Right lobe of liver (tissue), 6 donors: ENCODE results near the gene DLL1. TPM values are rescaled to one million over a fixed set of nuclear protein-coding genes. Genes with fewer than 3 reads are reported as not detected.
A peak's percentile ranks its signal among the peaks of the same experiment; 100 is the strongest.

ENCODE experiments used
- ATAC-seq, 4 donors: fragments of 200-7000 bp; cut with Tn5 transposase; one replicate each; pipeline ENCODE4 v1.9.1; 2020; ENCODE audit warnings: mild to moderate bottlenecking in 4 of 4, moderate library complexity in 4 of 4
- DNase-seq, 3 donors: peaks; one replicate each; pipeline ENCODE4 v3.0.0-alpha.2; 2020
- H3K27ac ChIP-seq, 3 donors: fragments of 200-600 bp; one replicate each; pipeline ENCODE4 v1.8.0; 2022
- H3K27me3 ChIP-seq, 2 donors: fragments of 200-600 bp; one replicate each; pipeline ENCODE4 v1.8.0; 2022
- H3K36me3 ChIP-seq, 4 donors: fragments of 200-600 bp; sonication (generic) in 1 of 4; one replicate each; pipeline versions ENCODE4 v1.5.1 to v1.8.0; 2017 to 2022; ENCODE audit warnings: control low read depth in 1 of 4
- H3K4me1 ChIP-seq, 4 donors: fragments of 200-600 bp; sonication (generic) in 1 of 4; one replicate each; pipeline versions ENCODE4 v1.5.1 to v1.8.0; 2017 to 2022; ENCODE audit warnings: control low read depth in 1 of 4
- H3K4me3 ChIP-seq, 3 donors: fragments of 200-600 bp; one replicate each; pipeline ENCODE4 v1.8.0; 2022
- H3K9me3 ChIP-seq, 4 donors: fragments of 200-600 bp; sonication (generic) in 1 of 4; one replicate each; pipeline versions ENCODE4 v1.5.1 to v1.8.0; 2017 to 2022; ENCODE audit warnings: control low read depth in 1 of 4
- CTCF ChIP-seq, 4 donors: fragments of 200-600 bp in 3 of 4; fragments of 450-650 bp in 1 of 4; IDR thresholded peaks; one replicate each; pipeline versions ENCODE4 v1.5.1 to v1.8.0; 2016 to 2022; ENCODE audit warnings: antibody characterized with exemption in 4 of 4, mild to moderate bottlenecking in 2 of 4
- POLR2A ChIP-seq: fragments of 450-650 bp; IDR thresholded peaks from one replicate; pipeline ENCODE4 v1.6.1; 2017; ENCODE audit warnings: antibody characterized with exemption, mild to moderate bottlenecking
- WGBS: methylation state at CpG from one replicate; pipeline ENCODE4 v1.1.6; 2018; ENCODE audit warnings: low coverage, low lambda C conversion rate; ENCODE audit not compliant: insufficient coverage; ENCODE audit errors: missing lambda C conversion rate; 5-methylcytosine and 5-hydroxymethylcytosine counted together
- intact Hi-C, 2 donors: fragments of 100-400 bp; cut with DNase I; formaldehyde crosslinking; loops; one replicate each; pipeline versions ENCODE4 v1.11.2 to v1.14.1; 2022
- microRNA-seq, 2 donors: library from miRNA; unstranded; fragments of <30 nt; microRNA quantifications; one replicate each; pipeline ENCODE4, GENCODE V29; 2019 to 2020
- small RNA-seq, 2 experiments: library from RNA; depleted of rRNA; stranded (forward); fragments of <200 nt; gene quantifications; one replicate each; pipeline ENCODE3, GENCODE V24; 2016
- total RNA-seq, 6 experiments: library from RNA; depleted of rRNA in 2 of 6; stranded (reverse); fragments of >200 nt in 2 of 6; fragmentation: NEBNext Ultra II Directional in 3 of 6; extraction: Animal tissue kit (Norgen Biotek cat#: 25700) in 3 of 6; gene quantifications; one replicate each; pipeline versions ENCODE4 v1.1.0 to v1.2.4, GENCODE V29; 2016 to 2023
- donor health status: DM: no; HTN: yes; CAD: no.
- donor health status: DM: no; HTN: no; CAD: no.
- donor health status: DM: no; HTN: no; CAD: no.
- donor health status: DM: no; HTN: yes; CAD: no.
- donor health status: DM: no; HTN: yes; CAD: no.

DLL1 gene
- total RNA-seq, 6 experiments from 2014 or later, result 2.0 to 9.6 (median 3.4) TPM

GRCh38 chr6:170233286-170234205 is 57.3 kb downstream of the DLL1 start:
- no peaks in the 10 kb centered on the region for H3K27me3 ChIP-seq
- no peak overlapping the region for H3K4me3 ChIP-seq
- WGBS, result 83% methylated on average over 1 of the region's 13 CpGs
- TF ChIP-seq CTCF (IDR thresholded peaks at IDR 0.05), result no peak
- no peak for TF ChIP-seq POLR2A
- H3K4me1 ChIP-seq, result no peaks in the 10 kb centered on the region
- ATAC-seq (peak in 3 of 4 donors; percentile 13 to 49 (median 25)), DNase-seq (peak in 1 of 3 donors; percentile 50)
- intact Hi-C loops, result no loop called here
- H3K36me3 ChIP-seq, result no peaks in the 10 kb centered on the region
- no peaks in the 10 kb centered on the region for H3K9me3 ChIP-seq
- no peak overlapping the region for H3K27ac ChIP-seq

Small RNAs within 50 kb of the gene (microRNA-seq; reads per million reads assigned to microRNA genes)
- gene MIR4644, result 0 reads per million in 2 donors

Small RNAs within 50 kb of the gene (small RNA-seq; reads per million reads assigned to genes)
- gene MIR4644, result 0 reads per million in 2 experiments

Other genes starting within 250 kb of the DLL1 start
- gene FAM120B, start 15.7 kb upstream of the DLL1 start, total RNA-seq, result 10 to 100 TPM in 5 of 6 experiments, 1 to 10 TPM in 1; 9.5 to 15.7 (median 13.1) TPM